Thyroid gland (tissue), 4 donors: ENCODE results near the gene CXCL3. TPM values are rescaled to one million over a fixed set of nuclear protein-coding genes. Genes with fewer than 3 reads are reported as not detected.

Experiments used
- DNase-seq, 2 donors: peaks; one replicate each; pipeline ENCODE4 v3.0.0-alpha.2; 2019
- H3K27ac ChIP-seq, 3 donors: fragments of 200-600 bp; sonication (generic); 1 replicate in 2 of 3; 2 replicates in 1 of 3; pipeline ENCODE4 v1.5.1; 2016 to 2019; ENCODE audit warnings: mild to moderate bottlenecking in 1 of 3, moderate library complexity in 1 of 3
- H3K27me3 ChIP-seq: fragments of 200-600 bp; sonication (generic); one replicate; pipeline ENCODE4 v1.5.1; 2019
- H3K36me3 ChIP-seq, 2 donors: fragments of 200-600 bp; sonication (generic); one replicate each; pipeline ENCODE4 v1.5.1; 2016 to 2019
- H3K4me1 ChIP-seq, 2 donors: fragments of 200-600 bp; sonication (generic); one replicate each; pipeline ENCODE4 v1.5.1; 2017 to 2019
- H3K4me3 ChIP-seq, 3 donors: fragments of 200-600 bp; sonication (generic); replicated peaks in 1 of 3; 1 replicate in 2 of 3; 2 replicates in 1 of 3; pipeline ENCODE4 v1.5.1; 2016; ENCODE audit warnings: mild to moderate bottlenecking in 1 of 3
- H3K9me3 ChIP-seq: fragments of 200-600 bp; sonication (generic); one replicate; pipeline ENCODE4 v1.5.1; 2017
- CTCF ChIP-seq, 6 experiments: fragments of 200-600 bp in 3 of 6; fragments of 450-650 bp in 3 of 6; sonication (generic) in 3 of 6; IDR thresholded peaks; one replicate each; pipeline ENCODE4 v1.5.1; 2016 to 2019; ENCODE audit warnings: antibody characterized with exemption in 6 of 6, mild to moderate bottlenecking in 2 of 6, inconsistent platforms in 1 of 6, moderate library complexity in 1 of 6
- POLR2A ChIP-seq, 2 donors: fragments of 450-650 bp; IDR thresholded peaks; one replicate each; pipeline ENCODE4 v1.6.1; 2017; ENCODE audit warnings: antibody characterized with exemption in 2 of 2, mild to moderate bottlenecking in 2 of 2, moderate library complexity in 1 of 2
- WGBS, 2 donors: methylation state at CpG; one replicate each; pipeline ENCODE4 v1.1.5; 2017; 5-methylcytosine and 5-hydroxymethylcytosine counted together
- intact Hi-C: fragments of 100-400 bp; cut with DNase I; formaldehyde crosslinking; loops from one replicate; pipeline ENCODE4 v1.15.1; 2023
- total RNA-seq, 4 donors: library from RNA; depleted of rRNA; stranded (reverse); fragments of >200 nt; gene quantifications; one replicate each; pipeline ENCODE4 v1.2.3, GENCODE V29; 2016

The CXCL3 gene
- total RNA-seq, 4 donors from 2014 or later: 0.22 to 0.59 TPM; not detected in 2

- TF ChIP-seq CTCF (IDR thresholded peaks at IDR 0.05): no peak
- TF ChIP-seq POLR2A (IDR thresholded peaks at IDR 0.05): no peak
- no peak overlapping the region for H3K27ac ChIP-seq
Observed at GRCh38 chr4:74045772-74046171, 7.3 kb upstream of the CXCL3 start.

GRCh38 chr4:74045247-74045646, 6.8 kb upstream of the CXCL3 start:
- WGBS, 2 donors: 88 to 90% methylated on average over 3 of the region's 3 CpGs
- no peak for DNase-seq
- no peak overlapping the region for H3K4me3 ChIP-seq
- H3K27ac ChIP-seq: no peak overlapping the region
- H3K27me3 ChIP-seq: no peaks in the 10 kb centered on the region
- H3K36me3 ChIP-seq: no peaks in the 10 kb centered on the region
- H3K4me1 ChIP-seq: no peaks in the 10 kb centered on the region
- intact Hi-C loops: no loop called here
- no peaks in the 10 kb centered on the region for H3K9me3 ChIP-seq
- TF ChIP-seq POLR2A (IDR thresholded peaks at IDR 0.05) (no peak), CTCF (IDR thresholded peaks at IDR 0.05) (no peak)

More at GRCh38 chr4:74045772-74046171, 7.3 kb upstream of the CXCL3 start:
- Histone ChIP-seq H3K4me1 (no peaks in the 10 kb centered on the region), H3K27me3 (no peaks in the 10 kb centered on the region), H3K9me3 (no peaks in the 10 kb centered on the region), H3K36me3 (no peaks in the 10 kb centered on the region), H3K4me3 (no peak overlapping the region)
- 97% methylated on average over 2 of the region's 2 CpGs for WGBS, 2 donors
- DNase-seq: no peak
- intact Hi-C loops: no loop called here

- Histone ChIP-seq H3K9me3 (no peaks in the 10 kb centered on the region), H3K36me3 (no peaks in the 10 kb centered on the region), H3K4me3 (no peak overlapping the region), H3K4me1 (no peaks in the 10 kb centered on the region), H3K27ac (no peak overlapping the region), H3K27me3 (no peaks in the 10 kb centered on the region)
- 90 to 91% methylated on average over 3 of the region's 3 CpGs for WGBS, 2 donors
- no peak for DNase-seq
- intact Hi-C loops: no loop called here
- TF ChIP-seq POLR2A (IDR thresholded peaks at IDR 0.05) (no peak), CTCF (IDR thresholded peaks at IDR 0.05) (no peak)
Observed at GRCh38 chr4:74044677-74045076, 6.2 kb upstream of the CXCL3 start.

- no peak for DNase-seq
- Histone ChIP-seq H3K36me3 (no peaks in the 10 kb centered on the region), H3K9me3 (no peaks in the 10 kb centered on the region), H3K27me3 (no peaks in the 10 kb centered on the region), H3K4me3 (no peak overlapping the region), H3K27ac (no peak overlapping the region), H3K4me1 (no peaks in the 10 kb centered on the region)
- TF ChIP-seq POLR2A (IDR thresholded peaks at IDR 0.05) (no peak), CTCF (IDR thresholded peaks at IDR 0.05) (no peak)
- intact Hi-C loops: no loop called here
- WGBS, 2 donors: 56 to 70% methylated on average over 2 of the region's 2 CpGs
Observed at GRCh38 chr4:74042681-74043080, 4.2 kb upstream of the CXCL3 start.

- no peaks in the 10 kb centered on the region for H3K9me3 ChIP-seq
- H3K4me3 ChIP-seq: no peak overlapping the region
- WGBS, 2 donors: 57 to 77% methylated on average over 1 of the region's 1 CpG
- H3K36me3 ChIP-seq: no peaks in the 10 kb centered on the region
- DNase-seq: no peak
- TF ChIP-seq CTCF (IDR thresholded peaks at IDR 0.05) (no peak), POLR2A (IDR thresholded peaks at IDR 0.05) (no peak)
- H3K27ac ChIP-seq: no peak overlapping the region
- intact Hi-C loops: no loop called here
- H3K4me1 ChIP-seq: no peaks in the 10 kb centered on the region
- no peaks in the 10 kb centered on the region for H3K27me3 ChIP-seq
Observed at GRCh38 chr4:74041418-74041817, 2.9 kb upstream of the CXCL3 start.
